ENCODE measurements around the gene TMEM87B.
A peak's percentile ranks its signal among the peaks of the same experiment; 100 is the strongest.

Gene TMEM87B

GRCh38 chr2:112054847-112055729 lies at the start of gene TMEM87B:
Gene TMEM87B (plus strand): TSS chr2:112055269. CDS start chr2:112055592, 323 bp downstream.
- peak; percentile 96 for DNase-seq

- no peak for DNase-seq
Measured at GRCh38 chr2:112005406-112006075, 49.5 kb upstream of the TMEM87B start.

GRCh38 chr2:112006076-112006410 lies 49.0 kb upstream of the TMEM87B start:
- DNase-seq = no peak

- DNase-seq = no peak
Measured at GRCh38 chr2:112007493-112007892, 47.6 kb upstream of the TMEM87B start.

GRCh38 chr2:112008910-112009485 lies 46.1 kb upstream of the TMEM87B start:
- DNase-seq = no peak

GRCh38 chr2:112010751-112011150 lies 44.3 kb upstream of the TMEM87B start:
- DNase-seq = no peak

- DNase-seq = no peak
Measured at GRCh38 chr2:112012556-112012955, 42.5 kb upstream of the TMEM87B start.

GRCh38 chr2:112018846-112019245 lies 36.2 kb upstream of the TMEM87B start:
- DNase-seq = no peak

- no peak for DNase-seq
Measured at GRCh38 chr2:112019569-112019982, 35.5 kb upstream of the TMEM87B start.

GRCh38 chr2:112020561-112020960 lies 34.5 kb upstream of the TMEM87B start:
- no peak for DNase-seq

- no peak for DNase-seq
Measured at GRCh38 chr2:112021290-112021689, 33.8 kb upstream of the TMEM87B start.

- no peak for DNase-seq
Measured at GRCh38 chr2:112021781-112022231, 33.3 kb upstream of the TMEM87B start.

GRCh38 chr2:112023707-112024106 lies 31.4 kb upstream of the TMEM87B start:
- no peak for DNase-seq

- no peak for DNase-seq
Measured at GRCh38 chr2:112024231-112024630, 30.8 kb upstream of the TMEM87B start.

GRCh38 chr2:112024896-112025491 lies 30.1 kb upstream of the TMEM87B start:
- DNase-seq = no peak

- no peak for DNase-seq
Measured at GRCh38 chr2:112026509-112026908, 28.6 kb upstream of the TMEM87B start.

GRCh38 chr2:112027767-112028166 lies 27.3 kb upstream of the TMEM87B start:
- DNase-seq = no peak

GRCh38 chr2:112029164-112029563 lies 25.9 kb upstream of the TMEM87B start:
- DNase-seq = no peak

GRCh38 chr2:112031473-112032223 lies 23.4 kb upstream of the TMEM87B start:
- no peak for DNase-seq

GRCh38 chr2:112032224-112032586 lies 22.9 kb upstream of the TMEM87B start:
- no peak for DNase-seq

GRCh38 chr2:112032689-112033465 lies 22.2 kb upstream of the TMEM87B start:
- no peak for DNase-seq

- DNase-seq = no peak
Measured at GRCh38 chr2:112033600-112033999, 21.5 kb upstream of the TMEM87B start.

Measured in activated T-cell treated with anti-CD3 and anti-CD28 coated beads for 4 hours (primary cell).